IgD-negative memory B cell (primary cell): ENCODE measurements around the gene PLEKHA7. TPM values are rescaled to one million over a fixed set of nuclear protein-coding genes. Genes with fewer than 3 reads are reported as not detected.
"Not testable (repeated sequence)": the region's sequence is repeated elsewhere in the genome, so short reads cannot be mapped to it uniquely, and the experiment has no call there.

Source experiments
- H3K27ac Mint-ChIP-seq, 3 donors: one replicate each; pipeline ENCODE4 v1.8.0; 2020 to 2022; ENCODE audit warnings: mild to moderate bottlenecking in 3 of 3, mixed read lengths in 3 of 3, moderate library complexity in 1 of 3
- H3K27me3 Mint-ChIP-seq: one replicate; pipeline ENCODE4 v1.8.0; 2021; ENCODE audit warnings: mixed read lengths
- H3K36me3 Mint-ChIP-seq: one replicate; pipeline ENCODE4 v1.8.0; 2020; ENCODE audit warnings: mild to moderate bottlenecking, mixed read lengths
- H3K4me1 Mint-ChIP-seq, 3 donors: one replicate each; pipeline ENCODE4 v1.8.0; 2020 to 2022; ENCODE audit warnings: mixed read lengths in 3 of 3, mild to moderate bottlenecking in 1 of 3
- H3K4me3 Mint-ChIP-seq, 4 donors: one replicate each; pipeline ENCODE4 v1.8.0; 2020 to 2022; ENCODE audit warnings: mild to moderate bottlenecking in 4 of 4, mixed read lengths in 4 of 4, moderate library complexity in 3 of 4
- H3K9me3 Mint-ChIP-seq, 3 donors: one replicate each; pipeline ENCODE4 v1.8.0; 2020 to 2021; ENCODE audit warnings: mixed read lengths in 3 of 3, mild to moderate bottlenecking in 1 of 3
- polyA plus RNA-seq: library from polyadenylated mRNA; unstranded; fragments of 300-500 nt; fragmentation: Illumina TruSeq; gene quantifications from one replicate; pipeline ENCODE4 v1.2.3, GENCODE V29; 2021

The PLEKHA7 gene
- 0.15 TPM for polyA plus RNA-seq

GRCh38 chr11:17014321-17014832 is at the start of gene PLEKHA7:
TSS of gene PLEKHA7 (minus strand) at chr11:17014414. CDS start at chr11:17014401, 13 bp downstream.
- peak within 1 kb of the TSS in 2 of 3 donors; percentile 28 to 83 for H3K27ac Mint-ChIP-seq
- H3K27me3 Mint-ChIP-seq = peaks cover 19% of the 10 kb centered on the region
- H3K36me3 Mint-ChIP-seq = peaks cover 1% of the 10 kb centered on the region

GRCh38 chr11:17063171-17064002 is 49.2 kb upstream of the PLEKHA7 start:
- H3K4me3 Mint-ChIP-seq = no peak overlapping the region
- H3K27me3 Mint-ChIP-seq = no peaks in the 10 kb centered on the region
- no peak overlapping the region for H3K27ac Mint-ChIP-seq
- peaks cover 0 to 2% (median 0%) of the 10 kb centered on the region in 3 donors for H3K4me1 Mint-ChIP-seq
- H3K36me3 Mint-ChIP-seq = peaks cover 5% of the 10 kb centered on the region
- no peaks in the 10 kb centered on the region for H3K9me3 Mint-ChIP-seq

More at GRCh38 chr11:17014321-17014832, at the start of gene PLEKHA7:
- Mint-ChIP-seq H3K4me3 (peak within 1 kb of the TSS; percentile 87 to 97 (median 94)), H3K4me1 (peaks cover 5 to 8% (median 5%) of the 10 kb centered on the region in 3 donors), H3K9me3 (peaks cover 0 to 2% (median 0%) of the 10 kb centered on the region in 3 donors)

- H3K9me3 Mint-ChIP-seq, H3K4me3 Mint-ChIP-seq, H3K27ac Mint-ChIP-seq, H3K27me3 Mint-ChIP-seq, H3K4me1 Mint-ChIP-seq, H3K36me3 Mint-ChIP-seq: not testable (repeated sequence)
These were observed 36.9 kb upstream of the PLEKHA7 start for GRCh38 chr11:17051146-17051545.

GRCh38 chr11:17048491-17048890 is 34.3 kb upstream of the PLEKHA7 start:
- H3K27me3 Mint-ChIP-seq, H3K9me3 Mint-ChIP-seq, H3K36me3 Mint-ChIP-seq, H3K4me1 Mint-ChIP-seq, H3K27ac Mint-ChIP-seq, H3K4me3 Mint-ChIP-seq: not testable (repeated sequence)

- Mint-ChIP-seq H3K4me1 (no peaks in the 10 kb centered on the region), H3K27me3 (no peaks in the 10 kb centered on the region), H3K27ac (no peak overlapping the region), H3K9me3 (peaks cover 0 to 5% (median 0%) of the 10 kb centered on the region in 3 donors), H3K36me3 (peaks cover 3% of the 10 kb centered on the region), H3K4me3 (no peak overlapping the region)
These were observed 32.5 kb upstream of the PLEKHA7 start for GRCh38 chr11:17046690-17047089.

- Mint-ChIP-seq H3K9me3 (peaks cover 0 to 3% (median 1%) of the 10 kb centered on the region in 3 donors), H3K27ac (no peak overlapping the region), H3K4me3 (no peak overlapping the region), H3K4me1 (peaks cover 0 to 3% (median 0%) of the 10 kb centered on the region in 3 donors), H3K36me3 (peaks cover 7% of the 10 kb centered on the region), H3K27me3 (peaks cover 4% of the 10 kb centered on the region)
These were observed 22.7 kb upstream of the PLEKHA7 start for GRCh38 chr11:17036666-17037658.

- H3K9me3 Mint-ChIP-seq, H3K27me3 Mint-ChIP-seq, H3K27ac Mint-ChIP-seq, H3K4me3 Mint-ChIP-seq, H3K36me3 Mint-ChIP-seq, H3K4me1 Mint-ChIP-seq: not testable (repeated sequence)
These were observed 19.8 kb upstream of the PLEKHA7 start for GRCh38 chr11:17034027-17034426.

GRCh38 chr11:17026487-17027082 is 12.4 kb upstream of the PLEKHA7 start:
- H3K27me3 Mint-ChIP-seq = no peaks in the 10 kb centered on the region
- H3K9me3 Mint-ChIP-seq = no peaks in the 10 kb centered on the region
- no peaks in the 10 kb centered on the region for H3K4me1 Mint-ChIP-seq
- no peak overlapping the region for H3K4me3 Mint-ChIP-seq
- H3K36me3 Mint-ChIP-seq = peaks cover 2% of the 10 kb centered on the region
- no peak overlapping the region for H3K27ac Mint-ChIP-seq

GRCh38 chr11:17024924-17025323 is 10.7 kb upstream of the PLEKHA7 start:
- no peak overlapping the region for H3K4me3 Mint-ChIP-seq
- H3K36me3 Mint-ChIP-seq = peaks cover 2% of the 10 kb centered on the region
- H3K27me3 Mint-ChIP-seq = no peaks in the 10 kb centered on the region
- no peak overlapping the region for H3K27ac Mint-ChIP-seq
- no peaks in the 10 kb centered on the region for H3K4me1 Mint-ChIP-seq
- H3K9me3 Mint-ChIP-seq = no peaks in the 10 kb centered on the region

GRCh38 chr11:17021511-17021910 is 7.3 kb upstream of the PLEKHA7 start:
- H3K4me3 Mint-ChIP-seq = no peak overlapping the region
- no peaks in the 10 kb centered on the region for H3K4me1 Mint-ChIP-seq
- H3K27ac Mint-ChIP-seq = no peak overlapping the region
- peaks cover 3% of the 10 kb centered on the region for H3K36me3 Mint-ChIP-seq
- no peaks in the 10 kb centered on the region for H3K9me3 Mint-ChIP-seq
- peaks cover 4% of the 10 kb centered on the region for H3K27me3 Mint-ChIP-seq

- Mint-ChIP-seq H3K4me3 (no peak overlapping the region), H3K27me3 (peaks cover 11% of the 10 kb centered on the region), H3K9me3 (no peaks in the 10 kb centered on the region), H3K4me1 (no peaks in the 10 kb centered on the region), H3K27ac (no peak overlapping the region), H3K36me3 (peaks cover 1% of the 10 kb centered on the region)
These were observed 6.6 kb upstream of the PLEKHA7 start for GRCh38 chr11:17020831-17021230.

- no peak overlapping the region for H3K27ac Mint-ChIP-seq
- peaks cover 0 to 2% (median 0%) of the 10 kb centered on the region in 3 donors for H3K9me3 Mint-ChIP-seq
- H3K4me3 Mint-ChIP-seq = no peak overlapping the region
- H3K4me1 Mint-ChIP-seq = peaks cover 5 to 8% (median 5%) of the 10 kb centered on the region in 3 donors
- peaks cover 1% of the 10 kb centered on the region for H3K36me3 Mint-ChIP-seq
- peaks cover 19% of the 10 kb centered on the region for H3K27me3 Mint-ChIP-seq
These were observed 5.0 kb upstream of the PLEKHA7 start for GRCh38 chr11:17019232-17019631.

- H3K4me1 Mint-ChIP-seq = peaks cover 5 to 8% (median 5%) of the 10 kb centered on the region in 3 donors
- peaks cover 1% of the 10 kb centered on the region for H3K36me3 Mint-ChIP-seq
- H3K27ac Mint-ChIP-seq = peak overlapping the region in 1 of 3 donors; percentile 41
- peaks cover 19% of the 10 kb centered on the region for H3K27me3 Mint-ChIP-seq
- peaks cover 0 to 2% (median 0%) of the 10 kb centered on the region in 3 donors for H3K9me3 Mint-ChIP-seq
- peak overlapping the region in 1 of 4 donors; percentile 87 for H3K4me3 Mint-ChIP-seq
These were observed 1.5 kb upstream of the PLEKHA7 start for GRCh38 chr11:17015627-17016126.

GRCh38 chr11:17014833-17015626 is 816 bp upstream of the PLEKHA7 start:
- peak overlapping the region; percentile 87 to 97 (median 94) for H3K4me3 Mint-ChIP-seq
- H3K36me3 Mint-ChIP-seq = peaks cover 1% of the 10 kb centered on the region
- peaks cover 19% of the 10 kb centered on the region for H3K27me3 Mint-ChIP-seq
- H3K9me3 Mint-ChIP-seq = peaks cover 0 to 2% (median 0%) of the 10 kb centered on the region in 3 donors
- H3K27ac Mint-ChIP-seq = peak overlapping the region in 2 of 3 donors; percentile 28 to 83
- peaks cover 5 to 8% (median 5%) of the 10 kb centered on the region in 3 donors for H3K4me1 Mint-ChIP-seq
